ENCODE results near the gene PPP1R36.

PPP1R36 gene

GRCh38 chr14:64572386-64573104 lies 22.8 kb downstream of the PPP1R36 start:
- DNase-seq, result no peak

GRCh38 chr14:64573109-64573508 lies 23.3 kb downstream of the PPP1R36 start:
- no peak for DNase-seq

- no peak for DNase-seq
These were observed 24.8 kb downstream of the PPP1R36 start for GRCh38 chr14:64574371-64575107.

GRCh38 chr14:64577211-64577610 lies 27.4 kb downstream of the PPP1R36 start:
- no peak for DNase-seq

GRCh38 chr14:64580467-64580866 lies 30.7 kb downstream of the PPP1R36 start:
- no peak for DNase-seq

GRCh38 chr14:64581363-64581762 lies 31.6 kb downstream of the PPP1R36 start:
- no peak for DNase-seq

- DNase-seq, result no peak
These were observed 32.1 kb downstream of the PPP1R36 start for GRCh38 chr14:64581817-64582216.

- no peak for DNase-seq
These were observed 34.4 kb downstream of the PPP1R36 start for GRCh38 chr14:64584190-64584589.

GRCh38 chr14:64591809-64592208 lies 42.0 kb downstream of the PPP1R36 start:
- DNase-seq, result no peak

- DNase-seq, result no peak
These were observed 44.7 kb downstream of the PPP1R36 start for GRCh38 chr14:64594438-64594837.

- no peak for DNase-seq
These were observed 48.6 kb downstream of the PPP1R36 start for GRCh38 chr14:64598404-64598803.

GRCh38 chr14:64601571-64601970 lies 51.8 kb downstream of the PPP1R36 start:
- no peak for DNase-seq

- DNase-seq, result no peak
These were observed 53.1 kb downstream of the PPP1R36 start for GRCh38 chr14:64602826-64603225.

GRCh38 chr14:64604001-64604400 lies 54.2 kb downstream of the PPP1R36 start:
- no peak for DNase-seq

GRCh38 chr14:64604881-64605280 lies 55.1 kb downstream of the PPP1R36 start:
- DNase-seq, result peak; percentile 50

- no peak for DNase-seq
These were observed 56.3 kb downstream of the PPP1R36 start for GRCh38 chr14:64605926-64606685.

- no peak for DNase-seq
These were observed 60.4 kb downstream of the PPP1R36 start for GRCh38 chr14:64610049-64610746.

GRCh38 chr14:64611358-64612020 lies 61.7 kb downstream of the PPP1R36 start:
- DNase-seq, result no peak

GRCh38 chr14:64612021-64612380 lies 62.2 kb downstream of the PPP1R36 start:
- no peak for DNase-seq

- no peak for DNase-seq
These were observed 63.4 kb downstream of the PPP1R36 start for GRCh38 chr14:64612971-64613666.

- no peak for DNase-seq
These were observed 64.4 kb downstream of the PPP1R36 start for GRCh38 chr14:64614166-64614565.

GRCh38 chr14:64614805-64615391 lies 65.1 kb downstream of the PPP1R36 start:
- no peak for DNase-seq

Measured in NCI-H1436 treated with DMSO at 0.1 percent for 48 hours (cell line).